GM19193 (cell line): ENCODE data around the gene FRMD4A.

ENCODE experiments used
- POLR2A ChIP-seq: IDR thresholded peaks from 4 replicates; pipeline ENCODE4 v1.6.1; 2011; ENCODE audit not compliant: insufficient read depth, insufficient read length; ENCODE audit errors: extremely low read depth

The FRMD4A gene

DNA sequence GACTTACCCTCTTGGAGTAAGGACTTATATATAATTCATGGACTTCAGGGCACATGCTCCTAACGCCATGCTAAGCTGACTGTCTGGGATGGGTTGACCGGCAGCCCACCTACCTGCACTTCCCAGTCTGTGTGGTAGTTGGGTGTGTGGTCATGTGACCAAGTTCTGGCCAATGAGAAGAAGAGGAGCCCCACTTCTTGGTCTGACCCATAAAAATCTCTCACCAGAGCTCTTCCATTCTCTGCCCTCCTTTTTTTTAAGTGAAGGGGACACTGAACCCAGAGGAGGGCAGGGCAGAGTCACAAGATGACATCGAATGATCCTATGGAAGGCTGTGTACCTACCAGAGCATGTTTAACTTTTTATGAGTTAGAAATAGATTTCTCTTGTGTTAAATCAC is 370.1 kb downstream of the FRMD4A start:
- TF ChIP-seq POLR2A, result no peak

- no peak for TF ChIP-seq POLR2A
These were observed 371.0 kb downstream of the FRMD4A start for GRCh38 chr10:13959443-13960359.

DNA sequence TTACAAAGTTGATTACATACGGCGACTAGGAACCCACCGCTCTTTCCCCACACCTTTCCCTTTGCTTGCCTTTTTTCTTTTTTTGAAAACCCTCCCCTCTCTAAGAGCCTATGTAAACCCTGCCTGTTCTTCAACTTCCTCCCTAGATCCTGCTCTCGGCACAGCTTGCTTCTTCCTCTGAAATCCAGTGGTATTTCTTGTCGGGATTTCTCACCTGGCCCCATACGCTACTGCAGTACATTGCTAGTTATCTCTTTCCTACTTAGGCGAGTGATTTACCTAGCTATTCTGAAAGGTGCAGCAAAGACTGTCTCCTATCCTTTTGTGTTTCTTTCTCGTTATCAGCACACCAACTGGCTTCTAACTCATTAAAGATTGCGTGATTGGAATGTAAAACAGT is 372.9 kb downstream of the FRMD4A start:
- TF ChIP-seq POLR2A, result no peak

DNA sequence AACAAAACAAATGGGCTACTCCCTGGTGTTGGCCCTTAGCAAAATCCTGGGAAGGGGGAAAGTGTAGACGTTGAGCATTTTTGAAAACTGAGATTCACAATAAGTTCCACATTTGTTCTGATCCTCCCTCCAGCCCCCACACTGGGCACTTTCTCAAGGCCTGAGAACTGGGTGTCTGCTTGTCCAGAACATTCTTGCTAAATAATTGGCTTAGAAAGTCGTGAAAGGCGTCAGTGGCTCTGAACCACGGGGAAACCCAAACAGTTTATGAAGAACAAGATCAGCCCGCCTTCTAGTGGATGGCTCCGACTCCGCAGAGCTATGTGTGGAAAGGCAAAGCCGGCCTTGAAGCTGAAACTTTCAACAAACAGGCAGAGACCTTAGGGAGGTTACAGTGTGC is 373.9 kb downstream of the FRMD4A start:
- TF ChIP-seq POLR2A, result no peak

DNA sequence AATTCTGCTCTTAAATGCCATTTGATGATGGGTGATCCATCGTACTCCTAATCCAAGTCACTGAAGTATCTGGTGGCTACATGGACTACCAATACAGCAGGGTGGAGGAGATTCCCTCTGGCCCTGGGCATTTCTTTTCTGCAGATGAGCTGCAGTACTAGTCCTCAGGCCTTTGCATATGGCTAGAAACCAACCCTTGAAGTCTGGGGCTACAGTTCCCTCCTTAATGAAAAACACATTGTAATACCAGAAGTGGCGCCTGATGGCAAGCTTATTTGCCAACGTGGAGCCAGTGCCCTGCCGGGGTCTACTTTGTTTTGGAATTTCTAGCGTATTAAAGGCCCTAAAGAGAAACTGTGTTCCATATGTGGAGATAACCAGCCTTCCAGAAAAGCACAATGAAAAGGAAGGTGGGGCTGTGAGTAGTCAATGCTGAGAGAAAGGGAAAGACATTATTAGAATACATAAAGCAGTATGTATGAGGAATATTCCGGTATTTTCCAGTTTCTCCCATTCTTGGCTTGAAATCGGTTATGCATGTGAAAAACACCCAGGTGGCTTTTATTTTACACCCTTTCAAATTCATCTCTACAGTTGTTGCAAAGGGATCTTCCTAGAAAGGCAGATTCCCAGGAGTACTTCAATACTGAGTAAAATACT is 375.2 kb downstream of the FRMD4A start:
- TF ChIP-seq POLR2A, result no peak

DNA sequence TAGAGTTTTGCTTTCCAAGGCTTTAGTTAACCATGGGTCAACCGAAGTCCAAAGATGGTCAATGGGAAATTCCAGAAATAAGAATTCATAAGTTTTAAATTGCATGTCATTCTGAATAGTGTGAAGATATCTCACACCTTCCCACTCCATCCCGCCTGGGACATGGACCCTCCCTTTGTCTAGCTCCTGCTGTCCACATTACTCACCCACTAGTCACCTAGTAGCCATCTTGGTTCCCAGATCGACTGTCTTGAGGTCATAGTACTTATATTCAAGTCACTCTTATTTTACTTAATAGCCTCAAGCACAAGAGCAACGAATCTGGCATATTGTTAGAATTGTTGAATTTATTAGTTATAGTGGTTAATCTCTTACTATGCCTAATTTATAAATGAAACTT is 377.4 kb downstream of the FRMD4A start:
- TF ChIP-seq POLR2A, result no peak

DNA sequence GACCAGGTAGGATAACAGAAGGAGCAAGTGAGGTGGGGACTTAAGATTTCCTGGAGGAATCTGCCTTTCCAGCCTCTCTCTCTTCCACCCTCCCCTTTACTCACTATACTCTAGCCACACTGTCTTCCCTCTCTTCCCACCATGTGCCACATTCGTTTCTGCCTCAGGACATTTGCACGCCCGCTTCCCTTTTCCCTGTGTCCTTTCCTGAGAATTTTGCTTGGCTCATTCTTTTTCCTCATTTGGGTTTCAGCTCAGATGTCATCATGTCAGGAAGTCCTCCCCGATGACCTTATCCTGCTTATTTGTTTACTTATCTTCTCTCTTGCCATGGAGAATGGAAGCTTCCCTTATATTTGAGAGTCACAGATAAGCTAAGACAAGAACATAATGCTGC is 380.2 kb downstream of the FRMD4A start:
- no peak for TF ChIP-seq POLR2A

GRCh38 chr10:13949844-13950542 is 380.7 kb downstream of the FRMD4A start:
- TF ChIP-seq POLR2A, result no peak

DNA sequence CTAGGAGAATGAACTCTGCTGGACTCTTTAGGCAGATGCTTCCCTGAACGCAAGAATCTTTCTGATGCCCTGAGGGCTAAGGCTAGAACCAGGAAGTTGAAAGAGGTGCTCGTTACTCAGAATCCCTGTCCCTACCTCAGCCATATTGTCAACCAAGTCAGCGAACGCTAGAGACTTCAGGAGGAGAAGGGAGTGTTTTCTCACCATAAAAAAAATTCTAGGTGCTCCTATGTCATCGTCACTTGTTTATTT is 384.6 kb downstream of the FRMD4A start:
- TF ChIP-seq POLR2A, result no peak

DNA sequence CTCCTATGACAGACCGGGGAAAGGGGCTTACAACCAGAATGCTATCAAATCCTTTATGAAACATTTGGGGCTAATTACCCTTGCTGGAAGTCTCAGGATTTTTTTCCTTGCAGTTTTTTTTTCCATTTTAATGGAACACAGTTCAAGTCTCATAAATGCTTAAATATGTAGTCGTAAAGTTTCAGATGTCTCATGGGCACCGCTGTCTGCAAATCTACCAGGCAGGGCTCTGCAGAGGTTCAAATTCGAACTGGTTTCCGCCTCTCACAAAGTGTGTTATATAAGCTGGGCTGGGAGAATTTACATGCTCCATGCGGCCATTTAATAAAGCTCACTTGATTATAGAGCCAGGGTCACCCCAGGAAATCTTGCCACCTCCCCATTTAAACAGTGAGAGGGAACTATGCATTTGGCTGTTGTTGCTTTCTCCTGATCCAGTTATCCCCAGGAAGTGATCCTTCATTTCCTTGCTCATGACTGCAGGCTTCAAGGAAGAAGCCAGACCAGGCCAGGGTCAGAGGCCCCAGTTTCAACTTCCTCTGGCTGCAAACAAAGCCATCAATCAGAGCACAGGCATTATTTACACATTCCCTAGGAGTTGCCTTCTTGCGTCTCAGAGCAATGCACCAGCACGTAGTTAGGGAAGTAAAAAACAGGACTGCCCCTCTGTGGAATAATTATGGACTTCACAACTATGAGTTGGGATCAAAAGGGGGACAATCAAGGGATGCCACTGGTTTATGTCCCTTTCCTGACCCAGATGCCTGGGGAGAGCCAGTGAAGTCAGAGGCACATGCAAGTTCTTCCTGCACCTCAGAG is 385.1 kb downstream of the FRMD4A start:
- no peak for TF ChIP-seq POLR2A

GRCh38 chr10:13944823-13945222 is 385.9 kb downstream of the FRMD4A start:
- TF ChIP-seq POLR2A, result no peak

GRCh38 chr10:13943735-13944398 is 386.9 kb downstream of the FRMD4A start:
- TF ChIP-seq POLR2A, result no peak

DNA sequence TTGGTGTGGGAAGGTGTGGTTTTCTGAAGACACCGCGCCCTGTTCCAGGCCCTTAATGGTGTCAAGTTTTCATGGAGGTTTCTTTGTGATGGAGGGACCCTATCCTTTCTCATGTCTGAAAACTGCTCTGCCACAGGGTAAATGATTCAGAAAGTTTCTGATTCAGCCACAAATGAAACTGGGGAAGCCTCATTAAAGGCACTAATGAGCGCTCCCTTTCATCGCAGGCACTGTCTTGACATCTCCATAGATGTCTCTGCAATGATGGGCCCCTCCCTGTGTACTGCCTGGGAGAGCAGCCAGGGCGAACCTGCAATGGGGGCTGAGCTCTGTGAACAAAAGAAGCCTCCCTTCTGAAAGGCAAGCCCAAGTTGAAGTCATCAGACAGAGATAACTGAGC is 388.7 kb downstream of the FRMD4A start:
- TF ChIP-seq POLR2A, result no peak

- TF ChIP-seq POLR2A, result no peak
These were observed 391.3 kb downstream of the FRMD4A start for GRCh38 chr10:13939391-13939790.
